Esophagus muscularis mucosa (tissue), 4 donors: ENCODE measurements around the gene ATP13A5.

Experiments used
- EP300 ChIP-seq: sonication (generic); formaldehyde crosslinking; IDR thresholded peaks from one replicate; pipeline ENCODE4 v1.6.1; 2017; ENCODE audit warnings: antibody characterized with exemption
- POLR2A ChIP-seq: fragments of 450-650 bp; IDR thresholded peaks from one replicate; pipeline ENCODE4 v1.6.1; 2017; ENCODE audit warnings: antibody characterized with exemption, moderate library complexity, mild to moderate bottlenecking, low read depth
- POLR2AphosphoS5 ChIP-seq, 2 donors: sonication (generic); formaldehyde crosslinking; IDR thresholded peaks; one replicate each; pipeline ENCODE4 v1.6.1; 2017; ENCODE audit warnings: antibody characterized with exemption in 2 of 2
- TF ChIP-seq, protein P1 (sequence below), 3 experiments: fragments of 200-600 bp in 2 of 3; fragments of 450-650 bp in 1 of 3; sonication (generic) in 2 of 3; IDR thresholded peaks; one replicate each; pipeline ENCODE4 v1.5.1; 2017 to 2019; ENCODE audit warnings: antibody characterized with exemption in 3 of 3, mild to moderate bottlenecking in 2 of 3, moderate library complexity in 1 of 3

DNA sequence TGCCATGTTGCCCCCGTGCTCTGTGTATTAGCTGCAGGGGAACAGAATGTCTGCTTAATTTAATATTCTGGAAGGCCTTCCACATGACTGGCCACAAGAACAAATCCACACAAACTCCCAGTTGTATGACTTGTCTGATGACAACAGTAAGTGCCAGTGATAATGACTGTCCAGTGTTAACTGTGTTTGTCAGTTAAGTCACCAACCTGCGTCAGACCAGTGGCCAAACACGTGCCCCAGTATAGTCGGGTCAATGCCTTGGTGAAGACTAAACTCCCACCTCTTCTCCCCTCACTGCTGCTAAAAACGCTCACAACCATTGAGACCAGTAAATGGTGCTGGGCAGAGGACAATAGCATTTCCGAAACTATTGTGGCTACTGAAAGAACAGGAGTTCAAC is 9.8 kb upstream of the ATP13A5 start:
- no peak for TF ChIP-seq POLR2A
- TF ChIP-seq, protein P1, sequence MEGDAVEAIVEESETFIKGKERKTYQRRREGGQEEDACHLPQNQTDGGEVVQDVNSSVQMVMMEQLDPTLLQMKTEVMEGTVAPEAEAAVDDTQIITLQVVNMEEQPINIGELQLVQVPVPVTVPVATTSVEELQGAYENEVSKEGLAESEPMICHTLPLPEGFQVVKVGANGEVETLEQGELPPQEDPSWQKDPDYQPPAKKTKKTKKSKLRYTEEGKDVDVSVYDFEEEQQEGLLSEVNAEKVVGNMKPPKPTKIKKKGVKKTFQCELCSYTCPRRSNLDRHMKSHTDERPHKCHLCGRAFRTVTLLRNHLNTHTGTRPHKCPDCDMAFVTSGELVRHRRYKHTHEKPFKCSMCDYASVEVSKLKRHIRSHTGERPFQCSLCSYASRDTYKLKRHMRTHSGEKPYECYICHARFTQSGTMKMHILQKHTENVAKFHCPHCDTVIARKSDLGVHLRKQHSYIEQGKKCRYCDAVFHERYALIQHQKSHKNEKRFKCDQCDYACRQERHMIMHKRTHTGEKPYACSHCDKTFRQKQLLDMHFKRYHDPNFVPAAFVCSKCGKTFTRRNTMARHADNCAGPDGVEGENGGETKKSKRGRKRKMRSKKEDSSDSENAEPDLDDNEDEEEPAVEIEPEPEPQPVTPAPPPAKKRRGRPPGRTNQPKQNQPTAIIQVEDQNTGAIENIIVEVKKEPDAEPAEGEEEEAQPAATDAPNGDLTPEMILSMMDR (IDR thresholded peaks at IDR 0.05), result no peak
- no peak for TF ChIP-seq POLR2AphosphoS5 (IDR thresholded peaks at IDR 0.05)
- no peak for TF ChIP-seq EP300
